ENCODE data around the gene LSS.

DNA sequence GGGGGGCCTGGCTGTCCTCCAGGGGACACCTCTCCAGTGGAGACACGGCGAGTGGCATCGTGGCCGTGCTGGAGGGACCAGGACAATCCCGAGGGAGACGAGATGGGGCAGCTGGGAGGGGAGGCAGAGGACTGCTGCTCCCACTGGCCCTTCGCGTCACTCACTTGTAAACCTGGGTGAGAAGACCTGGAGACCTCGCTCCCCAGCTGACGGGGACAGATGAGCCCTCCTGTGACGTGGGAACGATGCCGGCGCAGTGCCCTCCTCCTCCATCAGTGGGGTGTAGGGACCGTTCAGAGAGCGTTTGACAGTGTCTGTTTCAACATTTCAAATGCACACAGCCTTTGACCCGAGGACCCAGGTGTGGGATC lies 48.9 kb downstream of the LSS start:
- no peak for TF ChIP-seq ZNF331 (CRISPR knock-in tag; IDR thresholded peaks at IDR 0.05; ENCODE audit: low read depth)
- TF ChIP-seq ZNF462 (CRISPR knock-in tag; IDR thresholded peaks at IDR 0.05) = no peak
- TF ChIP-seq POLR2AphosphoS5 (IDR thresholded peaks at IDR 0.05; ENCODE audit: low read depth) = no peak
